HL-60 (cell line): Measurements from ENCODE around the gene MAP3K2.
"Not testable (repeated sequence)": the region's sequence is repeated elsewhere in the genome, so short reads cannot be mapped to it uniquely, and the experiment has no call there.

ENCODE experiments used
- DNase-seq, 2 experiments: peaks; one replicate each; pipeline ENCODE4 v3.0.0-alpha.2; 2010 to 2020; ENCODE audit warnings: low read depth in 1 of 2, low spot score in 1 of 2
- H3K27ac ChIP-seq: fragments of 250-450 bp; sonication (Bioruptor Pico); replicated peaks from 2 replicates; pipeline ENCODE4 v1.5.1; 2020; ENCODE audit warnings: mild to moderate bottlenecking, moderate library complexity
- H3K27me3 ChIP-seq: fragments of 250-450 bp; sonication (Bioruptor Pico); 2 replicates; pipeline ENCODE4 v1.5.1; 2021; ENCODE audit warnings: mild to moderate bottlenecking, moderate library complexity; ENCODE audit not compliant: insufficient read depth, poor library complexity, severe bottlenecking
- H3K4me3 ChIP-seq: replicated peaks from 2 replicates; pipeline ENCODE4 v1.5.1; 2011; ENCODE audit warnings: mild to moderate bottlenecking, control low read depth, low read length; ENCODE audit not compliant: insufficient read depth
- GABPA ChIP-seq: IDR thresholded peaks from 2 replicates; pipeline ENCODE4 v1.6.1; 2012; ENCODE audit warnings: low read depth
- POLR2AphosphoS5 ChIP-seq: IDR thresholded peaks from 2 replicates; pipeline ENCODE4 v1.6.1; 2012; ENCODE audit warnings: low read depth
- SPI1 ChIP-seq: IDR thresholded peaks from 2 replicates; pipeline ENCODE4 v1.6.1; 2012; ENCODE audit warnings: low read depth, mild to moderate bottlenecking, borderline replicate concordance
- TF ChIP-seq, protein P1 (sequence below): IDR thresholded peaks from one replicate; pipeline ENCODE4 v1.5.1; 2011; ENCODE audit warnings: low read length, control low read depth, inconsistent platforms; ENCODE audit not compliant: insufficient read depth
- TF ChIP-seq, protein P2 (sequence below): IDR thresholded peaks from 2 replicates; pipeline ENCODE4 v1.6.1; 2012; ENCODE audit warnings: low read depth; ENCODE audit not compliant: insufficient replicate concordance

Gene MAP3K2

DNA sequence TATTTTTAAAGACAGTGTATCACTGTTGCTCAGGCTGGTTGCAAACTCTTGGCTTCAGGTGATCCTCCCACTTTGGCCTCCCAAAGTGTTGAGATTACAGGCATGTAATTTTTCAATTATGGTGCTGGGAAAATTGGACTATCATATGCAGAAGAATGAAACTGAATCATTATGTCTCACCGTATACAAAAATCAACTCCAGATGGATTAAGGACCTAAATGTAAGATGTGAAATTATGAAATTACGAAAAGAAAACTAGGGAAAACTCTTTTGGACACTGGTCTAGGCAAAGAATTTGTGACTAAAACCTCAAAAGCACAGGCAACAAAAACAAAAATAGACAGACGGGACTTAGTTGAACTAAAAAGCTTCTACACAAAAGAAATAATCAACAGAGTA is 31.2 kb downstream of the MAP3K2 start:
- no peak for DNase-seq
- Histone ChIP-seq H3K27ac (no peak overlapping the region), H3K27me3 (no peaks in the 10 kb centered on the region), H3K4me3 (no peak overlapping the region)
- TF ChIP-seq SPI1 (no peak), GABPA (no peak), POLR2AphosphoS5 (no peak)
- TF ChIP-seq, protein P1, sequence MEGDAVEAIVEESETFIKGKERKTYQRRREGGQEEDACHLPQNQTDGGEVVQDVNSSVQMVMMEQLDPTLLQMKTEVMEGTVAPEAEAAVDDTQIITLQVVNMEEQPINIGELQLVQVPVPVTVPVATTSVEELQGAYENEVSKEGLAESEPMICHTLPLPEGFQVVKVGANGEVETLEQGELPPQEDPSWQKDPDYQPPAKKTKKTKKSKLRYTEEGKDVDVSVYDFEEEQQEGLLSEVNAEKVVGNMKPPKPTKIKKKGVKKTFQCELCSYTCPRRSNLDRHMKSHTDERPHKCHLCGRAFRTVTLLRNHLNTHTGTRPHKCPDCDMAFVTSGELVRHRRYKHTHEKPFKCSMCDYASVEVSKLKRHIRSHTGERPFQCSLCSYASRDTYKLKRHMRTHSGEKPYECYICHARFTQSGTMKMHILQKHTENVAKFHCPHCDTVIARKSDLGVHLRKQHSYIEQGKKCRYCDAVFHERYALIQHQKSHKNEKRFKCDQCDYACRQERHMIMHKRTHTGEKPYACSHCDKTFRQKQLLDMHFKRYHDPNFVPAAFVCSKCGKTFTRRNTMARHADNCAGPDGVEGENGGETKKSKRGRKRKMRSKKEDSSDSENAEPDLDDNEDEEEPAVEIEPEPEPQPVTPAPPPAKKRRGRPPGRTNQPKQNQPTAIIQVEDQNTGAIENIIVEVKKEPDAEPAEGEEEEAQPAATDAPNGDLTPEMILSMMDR, result no peak
- TF ChIP-seq, protein P2, sequence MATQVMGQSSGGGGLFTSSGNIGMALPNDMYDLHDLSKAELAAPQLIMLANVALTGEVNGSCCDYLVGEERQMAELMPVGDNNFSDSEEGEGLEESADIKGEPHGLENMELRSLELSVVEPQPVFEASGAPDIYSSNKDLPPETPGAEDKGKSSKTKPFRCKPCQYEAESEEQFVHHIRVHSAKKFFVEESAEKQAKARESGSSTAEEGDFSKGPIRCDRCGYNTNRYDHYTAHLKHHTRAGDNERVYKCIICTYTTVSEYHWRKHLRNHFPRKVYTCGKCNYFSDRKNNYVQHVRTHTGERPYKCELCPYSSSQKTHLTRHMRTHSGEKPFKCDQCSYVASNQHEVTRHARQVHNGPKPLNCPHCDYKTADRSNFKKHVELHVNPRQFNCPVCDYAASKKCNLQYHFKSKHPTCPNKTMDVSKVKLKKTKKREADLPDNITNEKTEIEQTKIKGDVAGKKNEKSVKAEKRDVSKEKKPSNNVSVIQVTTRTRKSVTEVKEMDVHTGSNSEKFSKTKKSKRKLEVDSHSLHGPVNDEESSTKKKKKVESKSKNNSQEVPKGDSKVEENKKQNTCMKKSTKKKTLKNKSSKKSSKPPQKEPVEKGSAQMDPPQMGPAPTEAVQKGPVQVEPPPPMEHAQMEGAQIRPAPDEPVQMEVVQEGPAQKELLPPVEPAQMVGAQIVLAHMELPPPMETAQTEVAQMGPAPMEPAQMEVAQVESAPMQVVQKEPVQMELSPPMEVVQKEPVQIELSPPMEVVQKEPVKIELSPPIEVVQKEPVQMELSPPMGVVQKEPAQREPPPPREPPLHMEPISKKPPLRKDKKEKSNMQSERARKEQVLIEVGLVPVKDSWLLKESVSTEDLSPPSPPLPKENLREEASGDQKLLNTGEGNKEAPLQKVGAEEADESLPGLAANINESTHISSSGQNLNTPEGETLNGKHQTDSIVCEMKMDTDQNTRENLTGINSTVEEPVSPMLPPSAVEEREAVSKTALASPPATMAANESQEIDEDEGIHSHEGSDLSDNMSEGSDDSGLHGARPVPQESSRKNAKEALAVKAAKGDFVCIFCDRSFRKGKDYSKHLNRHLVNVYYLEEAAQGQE, result no peak

DNA sequence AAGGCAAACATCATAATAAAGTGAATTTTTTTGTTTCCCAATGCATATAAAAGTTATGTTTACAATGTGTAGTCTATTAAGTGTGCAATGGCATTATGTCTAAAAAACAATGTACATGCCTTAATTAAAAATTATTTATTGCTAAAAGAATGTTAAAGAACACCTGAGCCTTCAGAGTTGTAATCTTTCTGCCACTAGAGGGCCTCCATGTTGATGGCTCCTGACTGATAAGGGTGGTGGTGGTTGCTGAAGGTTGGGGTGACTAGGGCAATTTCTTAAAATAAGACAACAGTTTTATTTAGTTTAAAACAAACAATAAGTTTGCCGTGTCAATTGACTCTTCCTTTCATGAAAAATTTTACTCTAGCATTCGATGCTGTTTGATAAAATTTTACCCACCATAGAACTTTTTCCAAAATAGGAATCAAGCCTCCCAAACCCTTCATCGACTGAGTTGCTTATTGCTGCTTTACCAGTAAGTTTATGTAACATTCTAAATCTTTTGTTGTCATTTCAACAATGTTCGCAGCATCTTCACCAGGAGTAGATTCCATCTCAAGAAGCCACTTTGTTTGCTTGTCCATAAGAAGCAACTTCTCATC is 32.3 kb downstream of the MAP3K2 start:
- H3K27me3 ChIP-seq, result no peaks in the 10 kb centered on the region
- TF ChIP-seq POLR2AphosphoS5 (no peak), GABPA (no peak), SPI1 (no peak)
- TF ChIP-seq, protein P2, result no peak
- TF ChIP-seq, protein P1, result peak; percentile 28
- H3K27ac ChIP-seq, result no peak overlapping the region
- DNase-seq, result peak in 1 of 2 experiments; percentile 14
- no peak overlapping the region for H3K4me3 ChIP-seq

DNA sequence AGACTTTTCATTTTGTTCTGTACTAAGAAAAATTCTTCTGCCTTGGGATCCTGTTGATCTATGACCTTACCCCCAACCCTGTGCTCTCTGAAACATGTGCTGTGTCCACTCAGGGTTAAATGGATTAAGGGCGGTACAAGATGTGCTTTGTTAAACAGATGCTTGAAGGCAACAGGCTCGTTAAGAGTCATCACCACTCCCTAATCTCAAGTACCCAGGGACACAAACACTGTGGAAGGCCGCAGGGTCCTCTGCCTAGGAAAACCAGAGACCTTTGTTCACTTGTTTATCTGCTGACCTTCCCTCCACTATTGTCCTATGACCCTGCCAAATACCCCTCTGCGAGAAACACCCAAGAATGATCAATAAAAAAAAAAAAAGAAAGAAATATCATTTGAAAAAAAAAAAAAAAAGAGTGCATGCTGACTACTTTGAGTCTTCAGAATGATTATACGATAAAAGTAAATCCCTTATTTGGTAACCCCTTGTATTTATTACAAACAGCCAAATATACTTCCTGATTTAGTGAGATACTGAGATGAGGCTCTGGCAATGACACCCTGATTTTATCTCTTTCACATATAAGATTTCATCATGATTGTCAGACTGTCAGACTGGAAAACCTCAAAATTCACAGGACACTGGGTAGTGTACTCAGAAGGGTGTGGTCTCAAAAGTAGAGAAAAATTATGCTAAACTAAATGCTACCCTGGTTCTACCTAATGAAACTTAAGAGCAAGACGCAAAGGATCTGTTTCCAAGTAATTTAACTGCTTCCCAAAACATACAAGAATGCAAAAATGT is 33.7 kb downstream of the MAP3K2 start:
- H3K27me3 ChIP-seq, H3K4me3 ChIP-seq, H3K27ac ChIP-seq, DNase-seq: not testable (repeated sequence)

DNA sequence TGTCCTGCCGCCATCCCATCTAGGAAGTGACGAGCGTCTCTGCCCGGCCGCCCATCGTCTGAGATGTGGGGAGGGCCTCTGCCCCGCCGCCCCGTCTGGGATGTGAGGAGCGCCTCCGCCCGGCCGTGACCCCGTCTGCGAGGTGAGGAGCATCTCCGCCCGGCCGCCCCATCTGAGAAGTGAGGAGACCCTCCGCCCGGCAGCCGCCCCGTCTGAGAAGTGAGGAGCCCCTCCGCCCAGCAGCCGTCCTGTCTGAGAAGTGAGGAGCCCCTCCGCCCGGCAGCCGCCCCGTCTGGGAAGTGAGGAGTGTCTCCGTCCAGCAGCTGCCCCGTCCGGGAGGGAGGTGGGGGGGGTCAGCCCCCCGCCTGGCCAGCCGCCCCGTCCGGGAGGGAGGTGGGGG is 34.6 kb downstream of the MAP3K2 start:
- DNase-seq, H3K27me3 ChIP-seq, H3K27ac ChIP-seq, H3K4me3 ChIP-seq: not testable (repeated sequence)
